Muscle of arm (tissue), 12 donors: Measurements from ENCODE around the gene CDX2. TPM values are rescaled to one million over a fixed set of nuclear protein-coding genes. Genes with fewer than 3 reads are reported as not detected.

ENCODE experiments used
- DNase-seq: peaks from one replicate; pipeline ENCODE4 v3.0.0-alpha.2; 2013
- polyA plus RNA-seq, 12 donors: library from polyadenylated mRNA; unstranded; fragments of 120-200 nt; gene quantifications; one replicate each; pipeline ENCODE4 v1.2.1, GENCODE V29; 2013; ENCODE audit not compliant: insufficient read length in 12 of 12

CDX2 gene
- polyA plus RNA-seq, 12 donors, result 15.9 TPM; not detected in 11

GRCh38 chr13:27933118-27933517 lies 36.0 kb downstream of the CDX2 start:
- DNase-seq, result no peak

- DNase-seq, result no peak
Measured at GRCh38 chr13:27929868-27930267, 39.2 kb downstream of the CDX2 start.

- DNase-seq, result no peak
Measured at GRCh38 chr13:27928805-27929753, 40.0 kb downstream of the CDX2 start.

- DNase-seq, result no peak
Measured at GRCh38 chr13:27928353-27928804, 40.7 kb downstream of the CDX2 start.

- no peak for DNase-seq
Measured at GRCh38 chr13:27927444-27928352, 41.4 kb downstream of the CDX2 start.

- DNase-seq, result no peak
Measured at GRCh38 chr13:27926644-27927434, 42.3 kb downstream of the CDX2 start.

GRCh38 chr13:27925220-27925991 lies 43.7 kb downstream of the CDX2 start:
- no peak for DNase-seq

- DNase-seq, result no peak
Measured at GRCh38 chr13:27924529-27925141, 44.5 kb downstream of the CDX2 start.

GRCh38 chr13:27923794-27924528 lies 45.2 kb downstream of the CDX2 start:
- no peak for DNase-seq

GRCh38 chr13:27922883-27923612 lies 46.1 kb downstream of the CDX2 start:
- DNase-seq, result no peak

GRCh38 chr13:27921961-27922882 lies 46.9 kb downstream of the CDX2 start:
- DNase-seq, result no peak

- DNase-seq, result no peak
Measured at GRCh38 chr13:27921421-27921960, 47.6 kb downstream of the CDX2 start.

- no peak for DNase-seq
Measured at GRCh38 chr13:27920677-27921420, 48.3 kb downstream of the CDX2 start.

GRCh38 chr13:27919934-27920676 lies 49.0 kb downstream of the CDX2 start, which contains the start of gene PDX1:
TSS of gene PDX1 (plus strand) at chr13:27920000. CDS start at chr13:27920139, 139 bp downstream.
- no peak for DNase-seq

GRCh38 chr13:27919659-27919933 lies 49.5 kb downstream of the CDX2 start:
- no peak for DNase-seq
